MCF 10A (cell line): ENCODE results near the gene USP7. TPM values are rescaled to one million over a fixed set of nuclear protein-coding genes. Genes with fewer than 3 reads are reported as not detected.
A peak's percentile ranks its signal among the peaks of the same experiment; 100 is the strongest.
"Not testable (repeated sequence)": the region's sequence is repeated elsewhere in the genome, so short reads cannot be mapped to it uniquely, and the experiment has no call there.

Experiments
- BruUV-seq: library from RNA; stranded (reverse); fragments of 400-500 nt; replicated peaks from 2 replicates; lab custom pipeline; 2021; lab: Mats Ljungman, UMichigan
- CTCF ChIA-PET: fragments of 300-600 bp; sonication (Branson Sonifier 250); formaldehyde crosslinking; extraction: SDS; loops from one replicate; lab custom pipeline; 2021; ENCODE audit warnings: antibody characterized with exemption, inconsistent platforms; lab: Yijun Ruan, JAX
- POLR2A ChIA-PET: fragments of 300-600, 350-650 bp; sonication (Branson Sonifier 250); formaldehyde crosslinking; extraction: SDS; loops from one replicate; lab custom pipeline; 2020; ENCODE audit warnings: antibody characterized with exemption, inconsistent platforms; lab: Yijun Ruan, JAX
- DNase-seq: peaks from one replicate; pipeline ENCODE4 v3.0.0-alpha.2; 2018; ENCODE audit not compliant: unreplicated experiment
- H3K27ac Mint-ChIP-seq: one replicate; pipeline ENCODE4 v1.8.0; 2022; ENCODE audit warnings: mild to moderate bottlenecking, low read depth, mixed read lengths; ENCODE audit not compliant: unreplicated experiment
- H3K27me3 Mint-ChIP-seq: one replicate; pipeline ENCODE4 v1.8.0; 2022; ENCODE audit warnings: mixed read lengths; ENCODE audit not compliant: insufficient read depth, unreplicated experiment
- H3K36me3 Mint-ChIP-seq: one replicate; pipeline ENCODE4 v1.8.0; 2022; ENCODE audit warnings: mild to moderate bottlenecking, moderate library complexity, mixed read lengths; ENCODE audit not compliant: insufficient read depth, unreplicated experiment
- H3K4me1 Mint-ChIP-seq: one replicate; pipeline ENCODE4 v1.8.0; 2022; ENCODE audit warnings: mixed read lengths; ENCODE audit not compliant: insufficient read depth, unreplicated experiment
- H3K4me3 Mint-ChIP-seq: one replicate; pipeline ENCODE4 v1.8.0; 2022; ENCODE audit warnings: mild to moderate bottlenecking, moderate library complexity, mixed read lengths; ENCODE audit not compliant: unreplicated experiment
- H3K9me3 Mint-ChIP-seq: one replicate; pipeline ENCODE4 v1.8.0; 2022; ENCODE audit warnings: mixed read lengths; ENCODE audit not compliant: unreplicated experiment
- intact Hi-C: fragments of 100-400 bp; cut with micrococcal nuclease; formaldehyde crosslinking; loops from 2 replicates; pipeline ENCODE4 v1.14.1; 2022
- total RNA-seq: library from RNA; stranded (reverse); gene quantifications from 2 replicates; pipeline ENCODE4 v1.2.3, GENCODE V29; 2022
- TF ChIP-seq, protein P1 (sequence below): fragments of 200-600 bp; IDR thresholded peaks from one replicate; pipeline ENCODE4 v1.8.0; 2022; ENCODE audit warnings: antibody characterized with exemption, mild to moderate bottlenecking; ENCODE audit not compliant: unreplicated experiment

Gene USP7
- total RNA-seq, 1 experiment from 2014 or later: 108 TPM

DNA sequence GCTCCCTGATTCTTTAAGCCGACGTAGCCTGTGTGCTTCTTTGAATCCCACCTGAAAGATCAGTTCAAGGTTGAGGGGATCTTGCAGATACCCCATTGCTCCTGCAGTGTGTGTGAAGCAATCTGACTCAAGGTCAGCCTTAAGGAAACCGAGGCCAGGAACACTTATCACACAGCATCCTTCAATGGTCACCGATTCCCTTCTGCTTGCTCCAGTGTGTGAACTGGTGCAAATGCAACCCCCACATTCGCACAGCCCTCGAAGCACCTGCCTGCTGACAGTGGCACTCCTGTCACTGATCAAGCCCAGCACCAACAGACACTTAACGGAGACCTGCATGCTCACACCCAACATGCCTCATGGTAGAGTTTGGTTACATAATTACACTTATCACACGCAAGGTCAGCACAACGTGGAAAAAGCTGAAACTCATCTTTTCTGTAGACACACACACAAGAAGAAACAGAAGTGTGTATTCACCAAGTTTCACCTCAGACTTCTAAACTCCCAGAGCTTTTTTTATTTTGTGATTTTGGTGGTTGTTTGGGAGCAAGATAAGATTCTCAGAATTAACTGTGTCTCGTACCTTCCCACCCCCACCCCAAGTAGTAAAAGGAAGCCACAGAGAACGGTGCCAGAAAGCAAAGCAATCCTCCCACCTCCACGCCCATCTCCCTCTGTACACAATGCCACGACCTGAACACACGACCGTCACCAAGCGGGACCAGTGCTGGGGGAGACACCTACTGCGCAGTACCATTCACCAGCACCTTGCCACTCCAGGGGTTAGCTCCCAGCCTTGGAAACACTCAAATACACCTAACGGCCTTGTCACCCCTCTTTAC, 44.4 kb downstream of the USP7 start:
- Mint-ChIP-seq H3K9me3 (no peaks in the 10 kb centered on the region), H3K4me3 (no peak overlapping the region), H3K27ac (no peak overlapping the region), H3K36me3 (peaks cover 91% of the 10 kb centered on the region), H3K27me3 (no peaks in the 10 kb centered on the region), H3K4me1 (peaks cover 3% of the 10 kb centered on the region)
- BruUV-seq: no TSS peak
- POLR2A ChIA-PET: interaction anchor here (0.6 kb wide), 1 partner anchor 41 kb away, joined by 3 read pairs; no protein-coding TSS in a partner anchor
- no peak for DNase-seq
- intact Hi-C loops: no loop called here
- TF ChIP-seq, protein P1, sequence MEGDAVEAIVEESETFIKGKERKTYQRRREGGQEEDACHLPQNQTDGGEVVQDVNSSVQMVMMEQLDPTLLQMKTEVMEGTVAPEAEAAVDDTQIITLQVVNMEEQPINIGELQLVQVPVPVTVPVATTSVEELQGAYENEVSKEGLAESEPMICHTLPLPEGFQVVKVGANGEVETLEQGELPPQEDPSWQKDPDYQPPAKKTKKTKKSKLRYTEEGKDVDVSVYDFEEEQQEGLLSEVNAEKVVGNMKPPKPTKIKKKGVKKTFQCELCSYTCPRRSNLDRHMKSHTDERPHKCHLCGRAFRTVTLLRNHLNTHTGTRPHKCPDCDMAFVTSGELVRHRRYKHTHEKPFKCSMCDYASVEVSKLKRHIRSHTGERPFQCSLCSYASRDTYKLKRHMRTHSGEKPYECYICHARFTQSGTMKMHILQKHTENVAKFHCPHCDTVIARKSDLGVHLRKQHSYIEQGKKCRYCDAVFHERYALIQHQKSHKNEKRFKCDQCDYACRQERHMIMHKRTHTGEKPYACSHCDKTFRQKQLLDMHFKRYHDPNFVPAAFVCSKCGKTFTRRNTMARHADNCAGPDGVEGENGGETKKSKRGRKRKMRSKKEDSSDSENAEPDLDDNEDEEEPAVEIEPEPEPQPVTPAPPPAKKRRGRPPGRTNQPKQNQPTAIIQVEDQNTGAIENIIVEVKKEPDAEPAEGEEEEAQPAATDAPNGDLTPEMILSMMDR: no peak
- CTCF ChIA-PET: interaction anchor here (0.6 to 2.5 kb wide), 7 partner anchors 14 to 2000 kb away, joined by 3 to 16 read pairs (median 3); no protein-coding TSS in a partner anchor

DNA sequence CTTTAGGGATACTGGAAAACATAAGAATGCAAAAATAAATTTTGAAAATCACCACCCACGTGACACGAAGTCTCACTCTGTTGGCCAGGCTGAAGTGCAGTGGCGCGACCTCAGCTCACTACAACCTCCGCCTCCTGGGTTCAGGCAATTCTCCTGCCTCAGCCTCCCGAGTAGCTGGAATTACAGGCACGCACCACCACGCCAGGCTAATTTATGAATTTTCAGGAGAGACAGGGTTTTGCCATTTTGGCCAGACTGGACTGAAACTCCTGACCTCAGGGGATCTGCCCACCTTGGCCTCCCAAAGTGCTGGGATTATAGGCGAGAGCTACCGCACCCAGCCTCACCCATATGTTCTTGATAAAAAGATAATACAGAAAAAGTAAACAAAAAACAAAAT, 46.4 kb downstream of the USP7 start:
- peaks cover 99% of the 10 kb centered on the region for H3K36me3 Mint-ChIP-seq
- DNase-seq, H3K4me1 Mint-ChIP-seq, intact Hi-C loops, CTCF ChIA-PET, H3K27me3 Mint-ChIP-seq, H3K4me3 Mint-ChIP-seq, BruUV-seq, POLR2A ChIA-PET, H3K9me3 Mint-ChIP-seq, H3K27ac Mint-ChIP-seq: not testable (repeated sequence)

DNA sequence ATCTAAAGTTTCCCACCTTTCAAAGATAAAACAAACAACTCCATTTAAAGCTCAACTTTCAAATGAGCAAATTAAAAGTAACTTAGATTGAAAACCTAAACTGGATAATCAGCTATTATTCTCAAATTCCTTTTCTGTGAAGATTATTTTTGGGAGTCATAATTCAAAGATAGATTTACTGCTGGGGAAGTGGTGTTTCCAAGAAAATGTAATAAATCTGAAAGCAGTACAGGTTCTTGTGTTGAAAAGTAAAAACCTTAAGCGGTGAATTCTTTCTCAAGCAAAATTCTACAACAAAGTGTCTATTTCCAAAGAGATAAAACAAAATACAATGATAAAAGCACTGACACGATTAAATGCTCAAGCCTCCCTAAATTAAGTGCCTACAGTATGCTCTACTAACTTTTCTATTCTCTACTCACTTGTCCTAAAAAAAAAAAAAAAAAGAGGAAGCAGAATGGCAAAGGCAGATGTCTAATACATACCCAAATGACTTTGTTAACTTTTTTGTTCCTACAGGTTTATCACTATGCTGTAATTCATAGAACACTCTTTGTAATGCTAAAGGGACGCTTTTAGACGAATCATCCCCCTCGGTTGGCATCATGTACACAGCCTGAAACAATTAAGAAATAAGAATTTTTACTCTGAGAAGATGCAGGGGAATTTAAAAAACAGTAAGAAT, 47.0 kb downstream of the USP7 start:
- intact Hi-C loops: no loop called here
- no peak overlapping the region for H3K27ac Mint-ChIP-seq
- no peak for DNase-seq
- CTCF ChIA-PET: interaction anchor here (4.0 kb wide), 1 partner anchor 91 kb away, joined by 15 read pairs; no protein-coding TSS in a partner anchor
- no TSS peak for BruUV-seq
- TF ChIP-seq, protein P1: no peak
- H3K9me3 Mint-ChIP-seq: no peaks in the 10 kb centered on the region
- H3K36me3 Mint-ChIP-seq: peaks cover 98% of the 10 kb centered on the region
- no peak overlapping the region for H3K4me3 Mint-ChIP-seq
- H3K4me1 Mint-ChIP-seq: no peaks in the 10 kb centered on the region
- no peaks in the 10 kb centered on the region for H3K27me3 Mint-ChIP-seq
- POLR2A ChIA-PET: no interaction called here

DNA sequence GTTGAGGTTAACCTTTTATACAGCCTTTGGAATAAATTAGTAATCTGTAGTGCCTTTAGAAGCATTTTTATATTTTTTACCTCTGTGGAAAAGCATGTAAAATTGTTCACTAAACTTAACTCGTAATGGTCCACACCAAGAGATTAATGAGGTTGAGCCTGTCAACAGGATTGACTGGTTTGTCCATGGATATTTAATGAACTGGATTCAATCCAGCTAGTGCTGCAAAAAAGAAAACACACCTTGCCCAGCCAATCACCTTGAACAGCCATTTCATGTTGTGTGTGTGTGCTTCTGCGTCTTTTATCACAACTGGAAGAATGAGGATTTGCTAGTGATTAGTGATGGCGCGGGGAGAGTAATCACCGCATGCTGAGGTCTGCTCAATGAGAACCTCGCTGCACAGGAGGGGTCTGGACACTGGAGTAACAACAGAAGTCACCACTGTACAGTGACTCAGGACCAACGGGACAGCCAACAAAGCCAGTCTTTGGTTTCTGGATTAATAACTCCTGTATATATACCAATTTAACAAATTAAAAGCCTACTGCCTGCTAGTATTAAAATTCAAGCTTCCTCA, 47.9 kb downstream of the USP7 start:
- DNase-seq: no peak
- CTCF ChIA-PET: interaction anchor here (4.0 kb wide), 1 partner anchor 92 kb away, joined by 15 read pairs; no protein-coding TSS in a partner anchor
- Mint-ChIP-seq H3K9me3 (no peaks in the 10 kb centered on the region), H3K4me3 (no peak overlapping the region), H3K36me3 (peaks cover 98% of the 10 kb centered on the region), H3K4me1 (no peaks in the 10 kb centered on the region), H3K27me3 (no peaks in the 10 kb centered on the region), H3K27ac (no peak overlapping the region)
- BruUV-seq: TSS peak; percentile 16
- POLR2A ChIA-PET: no interaction called here
- intact Hi-C loops: no loop called here
- TF ChIP-seq, protein P1: no peak
